GM21526 (cell line): ENCODE data around the gene SDK1.

ENCODE experiments used
- ATAC-seq: cut with Tn5 transposase; IDR thresholded peaks from one replicate; pipeline ENCODE4 v1.9.1; 2021; ENCODE audit warnings: moderate library complexity; ENCODE audit not compliant: unreplicated experiment, low FRiP score

SDK1 gene

DNA sequence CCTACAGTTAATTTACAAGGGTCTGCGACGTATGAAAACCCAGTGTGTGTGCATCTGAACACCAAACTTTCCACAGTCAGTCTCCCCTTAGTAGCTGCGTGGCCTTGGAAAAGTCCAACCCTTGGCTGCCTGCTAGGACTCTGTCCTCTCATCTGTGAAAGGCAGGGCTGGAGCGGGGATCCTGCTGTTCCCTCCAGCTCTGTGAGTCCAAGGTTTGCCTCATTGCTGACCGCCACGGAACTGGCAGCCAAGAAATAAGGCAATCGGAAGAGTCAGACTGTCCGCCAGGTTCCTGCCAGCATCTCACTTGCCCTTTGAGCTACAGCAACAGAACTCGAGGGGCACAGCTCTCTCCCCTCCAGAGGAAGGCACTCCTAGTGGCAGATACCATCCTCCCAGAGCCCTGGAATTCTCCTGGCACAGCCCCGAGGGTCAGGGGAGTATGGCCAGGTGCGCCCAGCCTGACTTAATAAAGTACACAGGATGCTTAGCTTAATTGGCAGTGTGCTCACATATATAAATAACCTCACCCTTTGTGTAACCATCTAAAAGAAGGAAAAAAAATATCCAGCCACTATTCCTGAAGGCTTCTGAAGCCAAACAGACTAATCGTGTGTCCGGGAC, 851.0 kb downstream of the SDK1 start:
- no peak for ATAC-seq

DNA sequence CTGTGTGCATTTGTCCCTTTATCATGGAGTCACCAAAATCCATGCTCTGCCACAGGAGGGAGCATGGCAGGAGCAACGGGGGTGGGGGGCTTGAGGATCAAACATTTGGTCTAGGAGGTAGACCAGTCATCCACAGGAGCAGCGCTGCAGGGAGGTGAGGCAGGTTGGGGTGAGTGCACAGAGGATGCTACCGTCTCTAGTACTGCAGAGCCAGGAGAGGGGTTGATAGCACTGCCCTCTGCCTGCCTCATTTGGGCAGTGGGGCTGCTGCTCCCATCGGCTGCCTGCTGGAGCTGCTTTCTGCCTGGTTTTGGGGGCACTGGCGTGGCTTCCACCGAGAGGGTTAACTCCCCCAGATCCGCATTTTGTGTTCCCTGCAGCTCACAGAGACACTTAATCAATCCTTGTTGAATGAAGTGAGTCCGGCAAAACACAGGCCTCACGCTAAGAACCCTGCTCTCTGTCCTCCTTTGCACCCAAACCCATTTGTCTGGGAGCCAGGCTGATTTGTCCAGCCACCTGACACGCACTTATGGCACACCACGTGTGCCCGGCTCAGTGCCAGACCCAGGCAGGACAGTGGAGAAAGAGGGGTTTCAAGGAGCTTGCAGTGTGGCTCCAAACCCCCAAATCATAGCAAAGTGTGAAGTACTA, 854.0 kb downstream of the SDK1 start:
- ATAC-seq, result no peak

DNA sequence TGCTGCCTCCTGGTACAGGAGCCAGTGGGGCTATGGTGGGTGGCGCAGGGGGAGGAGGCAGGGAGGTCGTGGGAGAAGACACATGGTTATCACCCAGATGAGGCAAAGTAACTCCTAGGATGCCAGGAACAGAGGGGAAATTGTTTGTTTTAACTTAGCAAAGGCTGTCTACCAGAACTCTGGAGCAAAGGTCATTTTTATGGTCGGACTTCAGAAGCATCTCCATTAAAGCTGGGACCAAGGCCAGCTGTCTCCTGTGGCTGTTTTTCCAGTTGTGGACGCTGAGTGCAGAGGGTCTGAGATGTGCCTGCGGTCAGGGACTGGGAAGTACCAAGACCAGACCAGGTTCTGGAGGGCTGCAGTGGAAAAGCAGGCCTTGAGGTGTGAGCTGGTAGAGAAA, 855.1 kb downstream of the SDK1 start:
- ATAC-seq, result no peak

DNA sequence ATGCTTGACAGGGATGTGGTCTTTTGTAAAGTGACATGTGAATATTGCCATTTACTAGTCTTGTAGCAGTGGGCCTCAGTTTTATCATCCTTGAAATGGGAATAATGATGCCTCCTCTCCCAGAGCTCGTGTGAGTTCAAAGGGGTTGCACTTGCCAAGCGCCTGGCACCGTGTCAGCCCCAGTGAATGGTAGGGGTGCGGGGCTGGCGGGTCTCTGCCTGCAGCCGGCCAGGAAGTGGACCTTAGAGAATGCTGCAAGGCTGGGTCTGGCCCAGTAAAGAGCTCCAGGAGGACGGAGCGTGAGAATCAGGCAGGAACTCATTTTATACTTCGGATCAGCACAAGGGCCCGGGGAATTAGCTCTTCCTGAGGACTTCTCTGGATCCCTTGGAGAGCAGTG, 856.6 kb downstream of the SDK1 start:
- ATAC-seq, result no peak

DNA sequence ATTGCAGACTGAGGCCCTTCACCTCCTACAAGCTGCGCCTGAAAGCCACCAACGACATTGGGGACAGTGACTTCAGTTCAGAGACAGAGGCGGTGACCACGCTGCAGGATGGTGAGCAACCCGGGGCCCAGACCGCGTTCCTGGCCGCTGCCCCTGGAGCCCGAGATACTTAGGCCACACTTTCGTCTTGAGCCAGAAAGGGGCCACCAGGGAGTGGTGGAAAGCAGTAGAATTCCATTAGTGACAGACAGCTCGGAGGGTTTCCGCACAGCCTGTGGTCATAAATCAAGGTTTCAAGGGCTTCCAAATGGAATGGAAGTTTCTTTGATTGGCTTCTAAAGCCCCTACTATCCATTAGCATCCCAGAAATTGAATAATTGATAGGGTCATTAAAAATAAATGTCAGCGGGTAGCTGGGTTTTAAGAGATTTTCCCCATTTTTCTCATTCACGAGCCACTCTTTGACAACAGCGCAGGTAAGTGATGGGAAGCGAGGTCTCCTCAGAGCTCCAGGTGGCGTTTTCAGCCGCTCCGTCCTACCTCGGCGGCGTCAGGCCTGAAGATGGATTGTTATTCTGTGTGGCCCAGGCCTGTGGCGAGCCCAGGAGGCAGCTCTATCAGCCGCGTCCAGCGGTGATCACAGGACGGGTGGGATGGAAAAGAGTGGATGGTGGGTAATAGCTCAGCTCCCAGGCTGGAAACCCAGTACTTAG, 857.5 kb downstream of the SDK1 start:
- no peak for ATAC-seq

DNA sequence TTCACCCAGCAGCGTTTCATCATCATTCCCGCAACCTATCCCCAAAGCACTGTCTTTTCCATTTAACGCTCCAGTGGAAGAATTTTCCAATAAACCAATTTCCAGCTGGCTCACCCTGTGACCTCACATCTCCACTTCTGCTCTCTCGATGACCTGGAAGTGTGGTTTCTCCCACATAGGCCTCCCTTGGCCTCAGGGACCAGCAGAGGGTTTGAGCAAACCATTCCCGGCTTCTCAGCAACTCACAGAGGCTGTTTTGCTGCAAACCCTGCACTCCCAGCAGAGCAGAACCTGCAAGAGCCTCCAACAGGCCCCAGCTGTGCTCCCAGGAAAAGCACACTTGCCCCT, 858.1 kb downstream of the SDK1 start:
- no peak for ATAC-seq

DNA sequence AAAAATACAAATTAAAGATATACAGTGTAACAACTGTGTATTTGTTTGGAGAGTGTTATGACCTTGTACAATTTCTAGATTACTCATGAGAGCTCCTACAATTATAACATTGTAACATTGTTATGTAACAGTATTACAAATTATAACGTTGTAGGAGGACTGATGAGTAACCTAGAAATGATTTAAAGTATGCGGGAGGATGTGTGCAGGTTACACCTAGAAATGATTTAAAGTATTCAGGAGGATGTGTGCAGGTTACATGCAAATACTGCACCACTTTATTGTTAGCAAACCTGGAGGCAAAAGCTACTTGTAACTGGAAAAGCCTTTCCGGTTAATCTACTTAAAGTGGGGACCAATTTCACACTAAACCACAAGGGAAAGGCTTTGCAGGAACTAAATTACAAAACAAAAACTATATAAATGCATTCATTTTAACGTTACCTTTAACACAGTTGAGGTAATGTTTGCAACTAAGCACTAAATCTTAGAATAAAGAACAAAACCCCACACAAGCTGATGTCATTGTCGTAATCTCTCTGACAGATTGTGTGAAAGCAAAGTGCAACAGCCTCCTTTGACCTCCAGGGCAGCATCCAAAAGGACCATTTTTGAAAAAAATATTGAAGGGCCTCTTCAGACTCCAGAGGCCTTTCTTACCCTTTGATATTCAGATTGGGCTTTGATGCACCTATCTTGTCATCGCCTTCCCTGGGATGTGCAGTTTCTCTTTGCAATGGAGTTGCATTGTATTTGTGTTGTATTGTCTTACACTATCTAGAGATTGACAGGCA, 858.9 kb downstream of the SDK1 start:
- no peak for ATAC-seq

DNA sequence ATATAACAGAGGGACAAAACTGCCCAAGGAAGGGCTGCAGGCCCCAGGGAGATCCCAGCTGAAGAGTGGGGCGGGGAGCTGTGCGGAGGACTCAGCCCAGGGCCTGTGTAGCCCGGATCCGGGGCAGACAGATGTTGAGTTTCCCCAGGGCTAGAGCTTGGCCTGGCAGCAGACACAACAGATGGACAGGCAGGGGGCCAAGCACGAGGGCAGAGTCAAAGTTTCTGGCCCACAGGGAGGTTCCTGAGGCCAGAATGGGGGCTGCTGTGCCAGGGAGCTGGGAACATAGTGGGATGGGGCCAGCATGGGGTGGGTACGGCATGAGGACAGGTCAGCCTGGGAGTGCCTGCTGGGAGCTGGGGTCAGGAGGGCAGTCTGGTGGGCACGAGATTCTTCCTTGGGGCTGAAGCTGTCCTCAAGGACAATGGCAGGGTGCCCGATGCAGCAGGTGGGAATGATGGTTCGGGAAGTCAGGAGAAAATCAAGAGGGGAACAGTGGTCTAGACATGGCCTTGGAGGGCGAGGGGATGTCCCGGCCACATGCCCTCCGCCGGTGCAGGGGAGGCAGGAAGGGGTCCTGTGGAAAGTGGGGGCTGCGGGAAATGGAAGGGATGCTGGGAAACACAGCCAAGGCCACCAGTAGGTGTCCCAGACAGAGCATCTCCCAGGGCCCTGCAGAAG, 862.0 kb downstream of the SDK1 start:
- no peak for ATAC-seq

DNA sequence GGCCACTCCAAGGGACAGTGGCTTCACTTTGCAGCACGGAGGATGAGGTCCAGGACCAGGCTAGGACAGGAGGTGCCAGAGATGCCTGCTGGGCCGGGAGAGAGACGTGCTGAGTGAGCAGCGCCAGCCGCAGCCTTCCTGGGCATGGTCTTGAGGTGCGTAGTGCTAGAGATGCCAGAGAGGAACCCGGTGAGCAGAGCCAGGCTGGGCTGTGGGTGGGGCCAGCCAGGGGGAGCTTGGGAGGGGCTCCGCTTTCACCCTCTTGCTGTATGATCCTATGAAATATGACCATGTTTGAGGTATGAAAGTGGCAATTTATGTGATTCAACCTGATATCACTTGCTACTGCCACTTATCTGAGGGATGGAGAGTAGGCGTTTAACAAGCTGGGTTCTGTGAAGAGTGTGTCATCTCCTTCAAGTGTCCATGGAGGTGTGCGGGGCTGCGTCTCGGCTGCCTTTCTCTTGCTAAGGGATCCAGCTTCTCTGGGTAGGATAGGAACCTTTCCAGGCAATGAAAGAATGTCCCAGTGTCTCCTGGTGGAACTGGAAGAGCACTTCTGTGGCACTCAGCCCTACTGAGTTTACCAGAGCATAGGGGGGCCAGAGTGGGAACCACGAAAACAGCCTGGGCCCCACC, 862.6 kb downstream of the SDK1 start:
- no peak for ATAC-seq

DNA sequence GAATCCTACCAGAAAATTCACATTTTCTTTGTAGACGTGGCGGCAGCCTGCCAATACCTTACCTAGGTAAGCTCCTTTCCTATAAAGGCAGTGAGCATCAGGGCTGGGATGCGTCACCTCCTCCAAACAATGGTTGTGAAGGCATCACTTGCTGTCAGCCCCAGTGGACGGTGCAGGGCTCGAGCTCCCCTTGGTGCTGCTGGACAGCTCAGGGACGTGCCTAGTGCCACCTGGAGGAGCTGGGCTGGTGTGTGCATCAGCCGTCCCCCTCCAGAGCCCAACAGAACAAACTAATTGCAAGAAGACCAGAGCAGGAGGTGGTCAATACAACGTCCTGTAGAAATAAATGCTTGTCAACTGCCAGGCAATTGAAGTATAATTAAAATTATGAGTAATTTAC, 863.5 kb downstream of the SDK1 start:
- no peak for ATAC-seq

DNA sequence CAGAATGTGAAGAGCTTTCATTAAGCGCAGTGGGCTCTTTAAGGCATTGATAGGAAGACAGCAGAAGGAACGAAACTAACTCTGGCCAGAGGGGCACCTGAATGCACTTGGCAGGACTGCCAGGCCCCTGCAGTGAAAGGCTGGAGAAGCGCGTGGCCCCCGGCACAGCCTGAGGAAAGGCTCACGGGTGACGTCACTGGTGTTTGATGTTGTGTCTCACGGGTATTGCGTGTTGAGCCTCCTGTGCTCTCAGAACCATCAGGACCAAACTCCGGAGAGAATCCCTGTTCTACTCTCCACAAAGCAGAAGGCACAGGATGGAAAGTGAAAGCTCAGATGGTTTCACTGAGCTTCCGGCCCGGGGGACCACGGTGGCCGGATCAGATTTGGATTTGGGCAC, 865.3 kb downstream of the SDK1 start:
- no peak for ATAC-seq

DNA sequence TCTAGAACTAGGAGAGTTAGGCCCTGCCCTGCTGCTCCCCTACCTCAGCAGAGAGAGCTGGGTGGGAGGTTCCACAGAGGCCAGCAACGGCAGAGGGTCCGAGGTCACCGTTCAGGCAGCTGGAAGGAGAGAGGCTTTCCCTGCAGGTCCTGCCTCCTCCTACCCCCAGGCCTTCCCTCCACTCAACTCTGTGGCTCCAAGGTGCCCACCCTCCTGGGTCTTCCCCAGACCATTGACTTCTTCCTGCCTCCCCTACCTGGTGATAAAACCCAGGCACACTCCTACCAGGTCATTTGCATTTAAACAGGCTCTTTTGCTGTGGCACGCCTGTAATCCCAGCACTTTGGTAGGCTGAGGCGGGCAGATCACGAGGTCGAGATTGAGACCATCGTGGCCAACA, 865.8 kb downstream of the SDK1 start:
- no peak for ATAC-seq

DNA sequence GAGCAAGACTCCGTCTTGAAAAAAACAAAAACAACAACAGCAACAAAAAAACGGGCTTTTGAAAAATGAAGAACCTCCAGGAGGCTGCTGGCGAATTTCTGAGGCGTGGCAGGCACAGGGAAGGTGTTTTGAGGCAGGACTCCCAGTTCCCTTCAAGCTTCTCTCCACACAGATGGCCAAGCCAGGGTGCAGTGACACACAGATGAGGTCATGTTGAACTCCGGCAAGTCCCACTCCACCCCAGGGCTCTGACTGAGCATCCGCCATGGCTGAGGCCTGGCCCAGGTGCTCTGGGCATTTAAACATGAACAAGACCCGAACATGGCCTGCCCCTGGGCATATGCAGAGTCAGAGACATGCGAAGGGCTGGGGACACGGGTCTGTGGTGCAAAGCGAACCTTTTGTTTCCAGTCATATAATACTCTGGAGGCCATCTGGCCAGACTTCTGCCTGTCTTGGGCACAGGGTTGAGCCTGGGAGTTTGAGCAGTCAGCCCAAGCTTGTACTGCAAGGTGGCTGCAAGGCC, 866.4 kb downstream of the SDK1 start:
- no peak for ATAC-seq

DNA sequence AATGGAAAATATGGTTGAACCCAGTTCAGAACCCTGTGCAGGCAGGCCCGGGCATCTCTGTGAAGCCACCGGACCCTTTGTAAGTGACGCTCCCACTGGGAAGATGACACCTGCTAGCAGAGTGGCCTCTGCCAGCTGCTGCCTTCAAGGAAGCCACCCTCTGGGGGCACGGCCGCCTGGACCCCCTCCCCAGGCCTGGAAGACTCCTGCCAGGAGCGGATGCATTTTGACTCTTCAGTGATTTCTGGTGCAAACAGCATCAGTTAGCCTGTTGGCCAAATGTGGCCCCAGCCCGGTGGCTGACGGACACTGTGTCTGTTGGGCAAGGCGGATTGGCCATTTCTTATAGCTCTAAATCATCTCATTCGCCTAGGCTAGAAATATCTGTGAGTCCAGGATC, 867.0 kb downstream of the SDK1 start:
- ATAC-seq, result no peak

DNA sequence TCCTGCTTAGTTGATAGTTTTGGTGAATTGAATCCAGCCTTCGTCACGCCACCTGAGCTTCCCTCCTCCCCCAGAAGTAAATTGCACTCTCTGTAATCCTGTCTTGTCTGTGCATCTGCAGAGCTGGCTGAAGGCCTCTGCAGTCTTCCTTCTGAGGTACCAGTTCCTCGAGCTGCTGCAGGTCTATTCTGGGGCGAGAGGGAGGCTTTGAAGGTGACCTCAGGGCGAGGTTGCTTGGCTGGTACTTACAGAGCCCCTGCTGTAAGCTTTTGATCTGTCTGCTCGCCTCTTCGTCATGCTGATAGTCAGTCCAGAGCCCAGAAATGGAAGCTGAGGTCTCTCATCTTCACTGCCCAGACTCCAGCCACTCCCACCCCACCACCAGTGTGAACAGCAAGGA, 867.5 kb downstream of the SDK1 start:
- ATAC-seq, result no peak

DNA sequence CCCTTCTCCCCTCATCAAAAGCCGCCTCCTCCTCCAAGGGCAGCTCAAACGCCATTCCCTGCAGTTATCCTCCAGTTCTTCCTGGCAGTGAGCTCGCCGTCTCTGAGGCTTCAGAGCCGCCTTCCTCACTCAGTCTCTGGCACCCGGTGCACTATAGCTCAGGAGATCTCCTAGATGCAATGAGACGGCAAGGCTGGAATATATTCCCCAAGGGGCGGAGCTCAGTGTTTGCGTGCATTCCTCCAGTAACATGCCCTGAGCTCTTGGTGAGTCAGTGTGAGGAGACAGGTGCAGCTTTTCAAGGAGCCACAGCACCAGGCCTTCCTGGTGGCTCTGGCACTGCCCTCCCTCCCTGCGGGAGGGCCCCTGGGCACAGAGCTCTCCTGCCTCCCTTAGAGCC, 868.4 kb downstream of the SDK1 start:
- ATAC-seq, result no peak

DNA sequence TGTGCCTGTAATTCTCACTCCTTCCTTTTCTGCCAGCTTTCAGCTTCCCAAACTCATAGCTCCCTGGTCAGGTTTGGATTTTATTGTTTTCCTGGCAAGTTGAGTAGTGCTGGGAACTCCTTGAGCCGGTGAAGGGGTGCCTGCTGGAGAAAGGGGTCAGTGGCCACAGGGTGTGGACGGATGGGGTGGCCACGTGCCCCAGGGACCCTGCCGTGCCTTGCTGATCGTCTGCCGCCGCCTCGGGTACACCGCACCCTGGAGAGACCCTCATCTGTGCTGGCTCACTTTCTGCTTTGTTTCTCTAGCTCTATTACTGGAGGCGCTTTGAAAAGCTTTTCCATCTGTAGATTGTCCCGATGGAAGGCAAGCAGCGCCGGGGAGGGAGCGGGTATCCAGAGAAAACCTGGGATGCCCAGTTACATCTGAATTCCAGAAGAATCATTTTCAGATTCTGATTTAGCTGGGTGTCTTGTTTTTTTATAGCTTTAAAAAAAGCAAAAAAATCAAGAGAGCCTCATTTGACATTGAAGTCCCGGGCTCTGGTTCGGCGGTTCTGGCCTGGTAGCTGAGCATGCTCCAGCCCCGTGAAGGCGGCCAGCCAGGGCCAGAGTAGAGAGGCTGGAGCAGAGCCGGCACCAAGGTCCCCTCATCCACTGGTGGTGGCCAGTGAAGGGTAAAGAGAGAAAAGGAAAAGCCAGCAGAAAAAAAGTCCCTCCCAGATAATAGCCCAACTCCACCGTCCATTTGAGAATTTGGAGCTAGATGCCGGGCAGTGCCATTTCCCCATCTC, 870.1 kb downstream of the SDK1 start:
- no peak for ATAC-seq

DNA sequence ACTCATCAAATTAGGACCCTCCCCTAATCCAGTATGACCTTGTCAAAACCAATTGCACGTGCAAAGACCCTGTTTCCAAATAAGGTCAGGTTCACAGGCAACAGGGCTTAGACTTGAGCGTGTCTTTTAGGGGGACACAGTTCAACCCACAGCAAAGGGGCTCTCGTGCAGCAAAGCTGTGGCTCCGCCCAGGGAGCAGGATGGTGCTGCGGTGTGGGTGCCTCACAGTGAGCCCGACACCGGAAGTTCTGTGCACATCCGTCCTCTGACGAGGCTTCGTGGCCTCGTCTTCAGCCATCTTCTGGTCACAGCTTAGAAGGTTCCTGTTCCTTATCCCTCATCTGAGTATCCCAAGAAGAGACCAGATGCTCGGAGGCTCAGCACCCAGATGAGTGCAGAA, 871.8 kb downstream of the SDK1 start:
- ATAC-seq, result no peak

DNA sequence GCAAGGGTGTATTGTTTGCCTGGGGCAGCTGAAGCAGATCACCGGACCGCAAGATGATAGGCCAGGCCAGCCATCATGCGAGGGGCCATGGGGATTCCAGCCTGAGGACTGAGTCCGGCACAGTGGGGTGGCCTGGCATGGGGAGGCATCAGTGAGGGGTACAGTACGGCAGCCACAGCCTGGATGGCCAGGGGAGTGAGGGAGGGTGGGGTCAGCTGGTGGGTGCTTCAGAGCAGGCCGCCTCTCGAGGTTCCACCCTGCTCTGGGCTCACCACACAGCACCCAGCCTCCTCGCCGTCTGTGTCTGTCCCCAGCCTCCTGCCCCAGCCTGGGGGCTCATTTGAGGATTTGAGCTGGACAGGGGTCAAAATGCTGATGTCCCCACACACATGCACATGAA, 872.6 kb downstream of the SDK1 start:
- no peak for ATAC-seq
